ENCODE measurements around the gene GNG2.

The GNG2 gene

GRCh38 chr14:51823706-51824105, 36.7 kb upstream of the GNG2 start:
- no peak for TF ChIP-seq CTCF (IDR thresholded peaks at IDR 0.05; ENCODE audit: low read depth, low read length)
- H3K4me3 ChIP-seq (ENCODE audit: low read depth, low read length): no peak overlapping the region

- TF ChIP-seq CTCF (IDR thresholded peaks at IDR 0.05; ENCODE audit: low read depth, low read length): no peak
- no peak overlapping the region for H3K4me3 ChIP-seq (ENCODE audit: low read depth, low read length)
Measured at GRCh38 chr14:51824191-51824590, 36.2 kb upstream of the GNG2 start.

DNA sequence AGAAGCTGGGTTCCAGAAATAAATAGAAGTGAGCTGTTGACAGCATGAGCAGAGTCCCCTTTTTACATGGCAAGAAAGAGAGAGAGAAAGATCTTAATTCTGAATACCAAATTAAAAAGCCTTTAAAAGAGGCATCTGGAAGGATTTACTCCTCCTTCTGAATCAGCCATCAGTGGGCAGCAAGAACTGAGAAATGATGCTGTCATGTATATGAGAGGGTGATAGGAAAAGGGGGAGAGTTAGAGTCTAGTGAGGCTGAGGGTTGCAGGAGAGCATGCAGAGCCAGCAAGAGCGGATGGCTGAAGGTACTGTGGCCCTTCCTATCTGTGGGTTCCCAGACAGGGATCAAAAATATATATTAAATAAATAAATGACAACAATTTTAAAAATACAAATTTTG, 34.5 kb upstream of the GNG2 start:
- TF ChIP-seq CTCF (IDR thresholded peaks at IDR 0.05; ENCODE audit: low read depth, low read length): no peak
- no peak overlapping the region for H3K4me3 ChIP-seq (ENCODE audit: low read depth, low read length)

- H3K4me3 ChIP-seq (ENCODE audit: low read depth, low read length): no peak overlapping the region
- TF ChIP-seq CTCF (IDR thresholded peaks at IDR 0.05; ENCODE audit: low read depth, low read length): no peak
Measured at GRCh38 chr14:51828017-51828797, 32.2 kb upstream of the GNG2 start.

DNA sequence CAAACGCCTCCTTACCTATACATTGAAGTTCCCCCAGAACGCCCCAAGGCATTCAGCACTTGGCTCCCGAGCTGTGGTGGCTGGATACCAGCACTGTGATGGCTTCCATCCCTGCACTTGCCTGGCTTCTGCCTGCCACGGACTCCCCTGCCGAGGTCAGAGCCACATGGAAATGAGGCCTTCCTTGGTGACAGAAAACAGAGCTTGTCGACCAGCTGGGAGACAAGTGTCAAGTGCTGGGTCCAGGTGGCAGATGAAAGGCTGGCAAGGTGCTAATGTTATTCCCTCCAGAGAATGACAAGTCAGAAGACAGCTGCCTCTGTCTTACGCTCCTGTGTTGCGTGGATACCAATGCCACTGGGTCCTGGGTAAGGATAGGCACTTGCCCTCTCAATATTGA, 26.2 kb upstream of the GNG2 start:
- no peak overlapping the region for H3K4me3 ChIP-seq (ENCODE audit: low read depth, low read length)
- no peak for TF ChIP-seq CTCF (IDR thresholded peaks at IDR 0.05; ENCODE audit: low read depth, low read length)

DNA sequence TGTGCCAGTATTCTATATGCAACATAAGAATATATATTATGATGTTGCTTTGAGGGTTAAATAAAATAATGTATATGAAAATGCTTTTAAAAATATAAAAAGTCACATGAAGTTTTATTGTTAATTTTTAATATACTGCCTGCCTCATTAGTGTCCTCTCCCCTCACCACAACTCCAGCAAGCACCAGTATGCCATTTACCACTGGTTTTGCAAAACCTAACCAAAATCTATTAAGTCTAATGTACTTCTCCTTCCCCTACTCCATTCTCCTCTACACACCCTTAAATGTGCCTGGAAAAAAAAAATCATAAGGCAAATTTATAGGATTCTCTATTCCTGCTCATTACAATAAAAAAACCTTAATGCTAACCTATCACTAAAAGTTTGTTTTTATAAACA, 24.0 kb upstream of the GNG2 start:
- no peak for TF ChIP-seq CTCF (IDR thresholded peaks at IDR 0.05; ENCODE audit: low read depth, low read length)
- H3K4me3 ChIP-seq (ENCODE audit: low read depth, low read length): no peak overlapping the region

GRCh38 chr14:51844081-51844881, 16.1 kb upstream of the GNG2 start:
- no peak overlapping the region for H3K4me3 ChIP-seq (ENCODE audit: low read depth, low read length)
- no peak for TF ChIP-seq CTCF (IDR thresholded peaks at IDR 0.05; ENCODE audit: low read depth, low read length)

Measured in WI38 (cell line).